HEK293T (cell line): ENCODE data around the gene RSPH3.

Experiments
- CTCF ChIA-PET: fragments of 350-600 bp; formaldehyde crosslinking; extraction: SDS; loops from one replicate; lab custom pipeline; 2021; ENCODE audit warnings: antibody characterized with exemption, inconsistent platforms; lab: Yijun Ruan, JAX
- POLR2A ChIA-PET: fragments of 350-600 bp; formaldehyde crosslinking; extraction: SDS; loops from one replicate; lab custom pipeline; 2020; ENCODE audit warnings: antibody characterized with exemption, inconsistent platforms; lab: Yijun Ruan, JAX
- DNase-seq: peaks from one replicate; pipeline ENCODE4 v3.0.0; 2012; ENCODE audit warnings: mixed read lengths; ENCODE audit errors: extremely low spot score
- ARNT ChIP-seq: fragments of 450-650 bp; IDR thresholded peaks from 2 replicates; pipeline ENCODE4 v1.6.1; 2017; ENCODE audit warnings: mild to moderate bottlenecking
- BHLHE40 ChIP-seq: fragments of 450-650 bp; IDR thresholded peaks from 2 replicates; pipeline ENCODE4 v1.6.1; 2016; ENCODE audit warnings: mild to moderate bottlenecking, moderate library complexity, borderline replicate concordance
- CTBP1 ChIP-seq: fragments of 450-650 bp; IDR thresholded peaks from 2 replicates; pipeline ENCODE4 v1.6.1; 2016; ENCODE audit warnings: borderline replicate concordance
- ELF4 ChIP-seq: fragments of 450-650 bp; IDR thresholded peaks from 2 replicates; pipeline ENCODE4 v1.6.1; 2017; ENCODE audit warnings: antibody characterized with exemption
- FOXA1 ChIP-seq: fragments of 450-650 bp; IDR thresholded peaks from 2 replicates; pipeline ENCODE4 v1.6.1; 2016; ENCODE audit warnings: mild to moderate bottlenecking
- FOXK2 ChIP-seq: fragments of 450-650 bp; IDR thresholded peaks from 2 replicates; pipeline ENCODE4 v1.6.1; 2016; ENCODE audit warnings: mild to moderate bottlenecking
- FOXM1 ChIP-seq: fragments of 450-650 bp; IDR thresholded peaks from 2 replicates; pipeline ENCODE4 v1.6.1; 2017; ENCODE audit warnings: mild to moderate bottlenecking, borderline replicate concordance
- HDGF ChIP-seq: fragments of 450-650 bp; IDR thresholded peaks from 2 replicates; pipeline ENCODE4 v1.6.1; 2017; ENCODE audit warnings: antibody characterized with exemption, borderline replicate concordance
- L3MBTL2 ChIP-seq: fragments of 450-650 bp; conservative IDR thresholded peaks from 2 replicates; pipeline ENCODE4 v1.6.1; 2016; ENCODE audit warnings: mild to moderate bottlenecking
- LEF1 ChIP-seq: fragments of 450-650 bp; IDR thresholded peaks from 2 replicates; pipeline ENCODE4 v1.6.1; 2017; ENCODE audit warnings: mild to moderate bottlenecking, borderline replicate concordance
- NFRKB ChIP-seq: fragments of 450-650 bp; IDR thresholded peaks from 2 replicates; pipeline ENCODE4 v1.6.1; 2016; ENCODE audit warnings: mild to moderate bottlenecking, moderate library complexity
- PKNOX1 ChIP-seq: fragments of 450-650 bp; IDR thresholded peaks from 2 replicates; pipeline ENCODE4 v1.6.1; 2016
- SP1 ChIP-seq: fragments of 450-650 bp; IDR thresholded peaks from 2 replicates; pipeline ENCODE4 v1.6.1; 2017
- SUZ12 ChIP-seq: fragments of 450-650 bp; IDR thresholded peaks from 2 replicates; pipeline ENCODE4 v1.6.1; 2016; ENCODE audit warnings: mild to moderate bottlenecking
- TARDBP ChIP-seq: fragments of 450-650 bp; IDR thresholded peaks from 2 replicates; pipeline ENCODE4 v1.6.1; 2016
- ZNF384 ChIP-seq: fragments of 450-650 bp; IDR thresholded peaks from 2 replicates; pipeline ENCODE4 v1.6.1; 2016

RSPH3 gene

GRCh38 chr6:158938220-158938619, 61.8 kb downstream of the RSPH3 start:
- ChIA-PET CTCF (interaction anchor here (0.6 kb wide), 1 partner anchor 136 kb away, joined by 3 read pairs; no protein-coding TSS in a partner anchor), POLR2A (no interaction called here)
- DNase-seq: no peak
- TF ChIP-seq ARNT (no peak), FOXA1 (no peak), NFRKB (no peak), BHLHE40 (no peak), CTBP1 (no peak), TARDBP (no peak), L3MBTL2 (no peak), HDGF (no peak), ZNF384 (no peak), SUZ12 (no peak), ELF4 (no peak), SP1 (no peak)

- TF ChIP-seq FOXK2 (no peak), BHLHE40 (no peak), FOXA1 (no peak), HDGF (no peak), CTBP1 (no peak), NFRKB (no peak), FOXM1 (no peak), TARDBP (no peak), LEF1 (no peak), ELF4 (no peak), SUZ12 (no peak), SP1 (no peak), L3MBTL2 (no peak), ZNF384 (no peak), PKNOX1 (no peak), ARNT (no peak)
- DNase-seq: no peak
- CTCF ChIA-PET: no interaction called here
- POLR2A ChIA-PET: interaction anchor here (0.6 kb wide), 1 partner anchor 73 kb away, joined by 4 read pairs; no protein-coding TSS in a partner anchor
These were observed 65.8 kb downstream of the RSPH3 start for GRCh38 chr6:158934157-158934556.

- CTCF ChIA-PET: interaction anchor here (0.7 kb wide), 1 partner anchor 166 kb away, joined by 3 read pairs; no protein-coding TSS in a partner anchor
- POLR2A ChIA-PET: no interaction called here
- TF ChIP-seq HDGF: no peak
- no peak for TF ChIP-seq ELF4
- TF ChIP-seq SP1: no peak
- no peak for TF ChIP-seq ARNT
- no peak for TF ChIP-seq L3MBTL2
- DNase-seq: no peak
These were observed 66.9 kb downstream of the RSPH3 start for GRCh38 chr6:158933079-158933595.

GRCh38 chr6:158928068-158928467, 71.9 kb downstream of the RSPH3 start:
- TF ChIP-seq LEF1: no peak
- no peak for TF ChIP-seq FOXM1
- no peak for TF ChIP-seq HDGF
- no peak for TF ChIP-seq NFRKB
- TF ChIP-seq CTBP1: no peak
- no peak for TF ChIP-seq ZNF384
- TF ChIP-seq ARNT: no peak
- no peak for TF ChIP-seq SP1
- TF ChIP-seq PKNOX1: no peak
- no peak for TF ChIP-seq ELF4
- ChIA-PET POLR2A (no interaction called here), CTCF (no interaction called here)
- no peak for DNase-seq

- POLR2A ChIA-PET: no interaction called here
- no peak for DNase-seq
- TF ChIP-seq PKNOX1 (peak; percentile 45; the same call in 1 of the 2 replicates), ZNF384 (no peak)
- CTCF ChIA-PET: no interaction called here
These were observed 73.6 kb downstream of the RSPH3 start for GRCh38 chr6:158926414-158926813.

- POLR2A ChIA-PET: interaction anchor here (0.6 to 1.1 kb wide), 2 partner anchors 55 to 106 kb away, joined by 3 read pairs; partner anchors contain the start of gene EZR
- no peak for TF ChIP-seq TARDBP
- TF ChIP-seq ELF4: no peak
- TF ChIP-seq L3MBTL2: no peak; the same call in 1 of the 2 replicates
- no peak for TF ChIP-seq FOXM1
- no peak for TF ChIP-seq FOXK2
- TF ChIP-seq ZNF384: no peak
- no peak for TF ChIP-seq FOXA1
- TF ChIP-seq CTBP1: no peak
- no peak for TF ChIP-seq LEF1
- TF ChIP-seq HDGF: no peak
- no peak for TF ChIP-seq SUZ12
- TF ChIP-seq NFRKB: no peak
- no peak for TF ChIP-seq BHLHE40
- no peak for TF ChIP-seq SP1
- no peak for TF ChIP-seq ARNT
- TF ChIP-seq PKNOX1: no peak
- CTCF ChIA-PET: interaction anchor here (0.7 kb wide), 1 partner anchor 155 kb away, joined by 3 read pairs; no protein-coding TSS in a partner anchor
- no peak for DNase-seq
These were observed 75.2 kb downstream of the RSPH3 start for GRCh38 chr6:158924499-158925455.
